Endodermal cell (in vitro differentiated cells): ENCODE results near the gene PPFIBP2. TPM values are rescaled to one million over a fixed set of nuclear protein-coding genes. Genes with fewer than 3 reads are reported as not detected.

Experiments
- DNase-seq: peaks from one replicate; pipeline ENCODE4 v3.0.0-alpha.2; 2017
- H3K27ac ChIP-seq: 2 replicates; pipeline ENCODE4 v1.5.1; 2013; ENCODE audit warnings: mild to moderate bottlenecking, low read depth, low read length, moderate library complexity
- H3K27me3 ChIP-seq: 2 replicates; pipeline ENCODE4 v1.6.1; 2013; ENCODE audit warnings: mild to moderate bottlenecking, low read length, moderate library complexity; ENCODE audit not compliant: insufficient read depth, control insufficient read depth, poor library complexity, severe bottlenecking
- H3K36me3 ChIP-seq: 2 replicates; pipeline ENCODE4 v1.7.0; 2013; ENCODE audit warnings: mild to moderate bottlenecking, low read length, moderate library complexity; ENCODE audit not compliant: control insufficient read depth, insufficient read depth
- H3K4me1 ChIP-seq: one replicate; pipeline ENCODE4 v1.7.0; 2013; ENCODE audit warnings: low read length; ENCODE audit not compliant: control insufficient read depth, insufficient read depth
- H3K4me3 ChIP-seq: 2 replicates; pipeline ENCODE4 v1.5.1; 2013; ENCODE audit warnings: mild to moderate bottlenecking, low read length, moderate library complexity
- H3K9ac ChIP-seq: 2 replicates; pipeline ENCODE4 v1.6.1; 2013; ENCODE audit warnings: mild to moderate bottlenecking, low read length, moderate library complexity; ENCODE audit not compliant: poor library complexity, severe bottlenecking; ENCODE audit errors: extremely low read depth
- H3K9me3 ChIP-seq: 2 replicates; pipeline ENCODE4 v1.6.1; 2013; ENCODE audit warnings: mild to moderate bottlenecking, low read length, moderate library complexity; ENCODE audit not compliant: control insufficient read depth
- H3K27ac Mint-ChIP-seq: 2 replicates; pipeline ENCODE4 v1.8.0; 2020; ENCODE audit warnings: mixed read lengths
- H3K27me3 Mint-ChIP-seq: 2 replicates; pipeline ENCODE4 v1.8.0; 2021; ENCODE audit warnings: mild to moderate bottlenecking, mixed read lengths; ENCODE audit not compliant: insufficient read depth
- H3K36me3 Mint-ChIP-seq: 2 replicates; pipeline ENCODE4 v1.8.0; 2020; ENCODE audit warnings: low read depth, mixed read lengths
- H3K4me1 Mint-ChIP-seq: 2 replicates; pipeline ENCODE4 v1.8.0; 2020; ENCODE audit warnings: mixed read lengths
- H3K4me3 Mint-ChIP-seq: 2 replicates; pipeline ENCODE4 v1.8.0; 2020; ENCODE audit warnings: mild to moderate bottlenecking, moderate library complexity, mixed read lengths
- H3K9me3 Mint-ChIP-seq: 2 replicates; pipeline ENCODE4 v1.8.0; 2020; ENCODE audit warnings: mild to moderate bottlenecking, mixed read lengths
- CTCF ChIP-seq: fragments of 200-600 bp; sonication (generic); conservative IDR thresholded peaks from 2 replicates; pipeline ENCODE4 v1.5.0; 2021; ENCODE audit warnings: antibody characterized with exemption, mild to moderate bottlenecking
- WGBS, 2 experiments: methylation state at CpG; one replicate each; pipeline versions ENCODE4 v1.1.5 to v1.1.7; 2013; ENCODE audit warnings: missing lambda C conversion rate in 2 of 2, mixed read lengths in 1 of 2; ENCODE audit not compliant: insufficient coverage in 1 of 2, insufficient read length in 1 of 2; 5-methylcytosine and 5-hydroxymethylcytosine counted together
- total RNA-seq, 2 donors: library from RNA; stranded (reverse); fragmentation: NEBNext Ultra II Directional in 1 of 2; extraction: Animal tissue kit (Norgen Biotek cat#: 25700) in 1 of 2; gene quantifications; 2 replicates in 1 of 2; 3 replicates in 1 of 2; pipeline ENCODE4 v1.2.1, GENCODE V29; 2021

The PPFIBP2 gene
- total RNA-seq, 2 donors from 2014 or later = 149 to 195 TPM

GRCh38 chr11:7488681-7489080 lies 25.1 kb upstream of the PPFIBP2 start:
- Mint-ChIP-seq H3K4me3 (no peak overlapping the region), H3K27ac (no peak overlapping the region), H3K27me3 (no peaks in the 10 kb centered on the region), H3K9me3 (no peaks in the 10 kb centered on the region), H3K36me3 (no peaks in the 10 kb centered on the region), H3K4me1 (peaks cover 37% of the 10 kb centered on the region)
- WGBS, 2 experiments = 75% methylated on average over 1 of the region's 1 CpG; no CpG with 5 or more reads in 1 of the 2 experiments
- no peak overlapping the region for H3K9ac ChIP-seq
- H3K9me3 ChIP-seq = no peaks in the 10 kb centered on the region
- no peak for TF ChIP-seq CTCF
- H3K36me3 ChIP-seq = peaks cover 2% of the 10 kb centered on the region
- H3K27me3 ChIP-seq = no peaks in the 10 kb centered on the region
- H3K4me3 ChIP-seq = no peak overlapping the region
- DNase-seq = no peak
- H3K27ac ChIP-seq = no peak overlapping the region
- peaks cover 14% of the 10 kb centered on the region for H3K4me1 ChIP-seq

GRCh38 chr11:7489376-7489775 lies 24.4 kb upstream of the PPFIBP2 start:
- H3K27ac ChIP-seq = no peak overlapping the region
- H3K36me3 ChIP-seq = peaks cover 2% of the 10 kb centered on the region
- WGBS, 2 experiments = 87 to 100% methylated on average over 2 of the region's 2 CpGs
- Mint-ChIP-seq H3K27ac (no peak overlapping the region), H3K27me3 (no peaks in the 10 kb centered on the region), H3K9me3 (no peaks in the 10 kb centered on the region), H3K36me3 (no peaks in the 10 kb centered on the region), H3K4me3 (no peak overlapping the region), H3K4me1 (peaks cover 38% of the 10 kb centered on the region)
- no peak for TF ChIP-seq CTCF
- H3K4me3 ChIP-seq = no peak overlapping the region
- H3K27me3 ChIP-seq = no peaks in the 10 kb centered on the region
- no peak for DNase-seq
- no peaks in the 10 kb centered on the region for H3K9me3 ChIP-seq
- no peak overlapping the region for H3K9ac ChIP-seq
- peaks cover 19% of the 10 kb centered on the region for H3K4me1 ChIP-seq

DNA sequence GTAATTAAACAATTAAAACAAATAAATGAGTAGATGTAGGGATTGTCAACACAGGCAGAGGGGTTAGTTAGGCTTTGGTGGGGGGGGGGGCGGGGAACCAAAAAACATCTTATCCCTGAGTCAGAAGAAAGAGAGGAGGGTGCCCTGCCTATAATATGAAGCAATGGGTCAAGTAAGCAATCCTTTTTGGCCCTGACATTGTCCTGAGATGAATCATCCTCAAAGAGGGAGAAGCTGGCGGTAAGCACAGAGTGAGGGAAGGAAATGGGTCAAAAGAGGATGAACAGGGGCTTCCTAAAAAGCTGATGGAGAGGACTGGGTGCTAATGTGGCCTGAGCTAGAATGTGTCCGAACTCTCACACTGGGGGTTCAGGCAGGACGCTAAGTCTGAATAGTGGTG lies 23.7 kb upstream of the PPFIBP2 start:
- no peak for TF ChIP-seq CTCF
- H3K9me3 ChIP-seq = no peaks in the 10 kb centered on the region
- 89 to 96% methylated on average over 3 of the region's 4 CpGs for WGBS, 2 experiments
- peaks cover 17% of the 10 kb centered on the region for H3K4me1 ChIP-seq
- no peak overlapping the region for H3K27ac ChIP-seq
- Mint-ChIP-seq H3K27ac (no peak overlapping the region), H3K4me3 (no peak overlapping the region), H3K4me1 (peaks cover 37% of the 10 kb centered on the region), H3K9me3 (no peaks in the 10 kb centered on the region), H3K36me3 (no peaks in the 10 kb centered on the region), H3K27me3 (no peaks in the 10 kb centered on the region)
- no peak for DNase-seq
- no peak overlapping the region for H3K4me3 ChIP-seq
- peaks cover 2% of the 10 kb centered on the region for H3K36me3 ChIP-seq
- no peaks in the 10 kb centered on the region for H3K27me3 ChIP-seq
- H3K9ac ChIP-seq = no peak overlapping the region
